ENCODE measurements around the gene MED29.
A peak's percentile ranks its signal among the peaks of the same experiment; 100 is the strongest.

MED29 gene

GRCh38 chr19:39415111-39416046 is 24.2 kb downstream of the MED29 start:
- Histone ChIP-seq H3K9me3 (ENCODE audit: insufficient read depth, low read depth, low read length) (no peaks in the 10 kb centered on the region), H3K27ac (ENCODE audit: low read length) (no peak overlapping the region), H3K4me1 (ENCODE audit: insufficient read depth, low read length) (peaks cover 16% of the 10 kb centered on the region), H3K36me3 (ENCODE audit: insufficient read depth, low read depth, low read length) (peaks cover 44% of the 10 kb centered on the region), H3K9ac (ENCODE audit: low read depth, low read length) (peak overlapping the region; percentile 99; the same call in 1 of the 2 replicates), H3K4me3 (ENCODE audit: low read length) (peak overlapping the region; percentile 93; the same call in 1 of the 2 replicates), H3K27me3 (ENCODE audit: insufficient read depth, low read length) (no peaks in the 10 kb centered on the region)

- H3K4me3 ChIP-seq (ENCODE audit: low read length): no peak overlapping the region
- H3K4me1 ChIP-seq (ENCODE audit: insufficient read depth, low read length): peaks cover 6% of the 10 kb centered on the region
- peaks cover 54% of the 10 kb centered on the region for H3K36me3 ChIP-seq (ENCODE audit: insufficient read depth, low read depth, low read length)
- H3K9me3 ChIP-seq (ENCODE audit: insufficient read depth, low read depth, low read length): no peaks in the 10 kb centered on the region
- H3K27me3 ChIP-seq (ENCODE audit: insufficient read depth, low read length): no peaks in the 10 kb centered on the region
- H3K27ac ChIP-seq (ENCODE audit: low read length): no peak overlapping the region
- no peak overlapping the region for H3K9ac ChIP-seq (ENCODE audit: low read depth, low read length)
These were observed 25.3 kb downstream of the MED29 start for GRCh38 chr19:39416152-39417120.

GRCh38 chr19:39417463-39418181 is 26.4 kb downstream of the MED29 start:
- peaks cover 63% of the 10 kb centered on the region for H3K36me3 ChIP-seq (ENCODE audit: insufficient read depth, low read depth, low read length)
- H3K9me3 ChIP-seq (ENCODE audit: insufficient read depth, low read depth, low read length): no peaks in the 10 kb centered on the region
- no peak overlapping the region for H3K9ac ChIP-seq (ENCODE audit: low read depth, low read length)
- no peak overlapping the region for H3K4me3 ChIP-seq (ENCODE audit: low read length)
- no peaks in the 10 kb centered on the region for H3K27me3 ChIP-seq (ENCODE audit: insufficient read depth, low read length)
- H3K4me1 ChIP-seq (ENCODE audit: insufficient read depth, low read length): peaks cover 4% of the 10 kb centered on the region; the same call in 1 of the 2 replicates
- no peak overlapping the region for H3K27ac ChIP-seq (ENCODE audit: low read length)

GRCh38 chr19:39419003-39419402 is 27.8 kb downstream of the MED29 start:
- Histone ChIP-seq H3K27ac (ENCODE audit: low read length) (no peak overlapping the region), H3K9me3 (ENCODE audit: insufficient read depth, low read depth, low read length) (no peaks in the 10 kb centered on the region), H3K36me3 (ENCODE audit: insufficient read depth, low read depth, low read length) (peaks cover 77% of the 10 kb centered on the region), H3K4me3 (ENCODE audit: low read length) (no peak overlapping the region), H3K9ac (ENCODE audit: low read depth, low read length) (no peak overlapping the region), H3K4me1 (ENCODE audit: insufficient read depth, low read length) (peaks cover 4% of the 10 kb centered on the region; the same call in 1 of the 2 replicates), H3K27me3 (ENCODE audit: insufficient read depth, low read length) (no peaks in the 10 kb centered on the region)

GRCh38 chr19:39420769-39421168 is 29.6 kb downstream of the MED29 start:
- H3K9ac ChIP-seq (ENCODE audit: low read depth, low read length): no peak overlapping the region
- no peak overlapping the region for H3K27ac ChIP-seq (ENCODE audit: low read length)
- H3K9me3 ChIP-seq (ENCODE audit: insufficient read depth, low read depth, low read length): no peaks in the 10 kb centered on the region
- no peaks in the 10 kb centered on the region for H3K4me1 ChIP-seq (ENCODE audit: insufficient read depth, low read length)
- peaks cover 91% of the 10 kb centered on the region for H3K36me3 ChIP-seq (ENCODE audit: insufficient read depth, low read depth, low read length)
- H3K4me3 ChIP-seq (ENCODE audit: low read length): no peak overlapping the region
- H3K27me3 ChIP-seq (ENCODE audit: insufficient read depth, low read length): no peaks in the 10 kb centered on the region

GRCh38 chr19:39422020-39422419 is 30.8 kb downstream of the MED29 start:
- no peak overlapping the region for H3K9ac ChIP-seq (ENCODE audit: low read depth, low read length)
- no peaks in the 10 kb centered on the region for H3K9me3 ChIP-seq (ENCODE audit: insufficient read depth, low read depth, low read length)
- H3K27ac ChIP-seq (ENCODE audit: low read length): no peak overlapping the region
- H3K27me3 ChIP-seq (ENCODE audit: insufficient read depth, low read length): no peaks in the 10 kb centered on the region
- no peak overlapping the region for H3K4me3 ChIP-seq (ENCODE audit: low read length)
- H3K4me1 ChIP-seq (ENCODE audit: insufficient read depth, low read length): no peaks in the 10 kb centered on the region
- peaks cover 83% of the 10 kb centered on the region for H3K36me3 ChIP-seq (ENCODE audit: insufficient read depth, low read depth, low read length)

- H3K4me1 ChIP-seq (ENCODE audit: insufficient read depth, low read length): peaks cover 8% of the 10 kb centered on the region; the same call in 1 of the 2 replicates
- H3K9ac ChIP-seq (ENCODE audit: low read depth, low read length): no peak overlapping the region
- H3K4me3 ChIP-seq (ENCODE audit: low read length): no peak overlapping the region
- peaks cover 71% of the 10 kb centered on the region for H3K36me3 ChIP-seq (ENCODE audit: insufficient read depth, low read depth, low read length)
- no peak overlapping the region for H3K27ac ChIP-seq (ENCODE audit: low read length)
- no peaks in the 10 kb centered on the region for H3K27me3 ChIP-seq (ENCODE audit: insufficient read depth, low read length)
- H3K9me3 ChIP-seq (ENCODE audit: insufficient read depth, low read depth, low read length): no peaks in the 10 kb centered on the region
These were observed 32.3 kb downstream of the MED29 start for GRCh38 chr19:39423258-39424086.

GRCh38 chr19:39424934-39425333 is 33.8 kb downstream of the MED29 start:
- H3K27ac ChIP-seq (ENCODE audit: low read length): no peak overlapping the region

GRCh38 chr19:39425744-39426143 is 34.6 kb downstream of the MED29 start:
- no peak overlapping the region for H3K9ac ChIP-seq (ENCODE audit: low read depth, low read length)
- no peaks in the 10 kb centered on the region for H3K27me3 ChIP-seq (ENCODE audit: insufficient read depth, low read length)
- H3K36me3 ChIP-seq (ENCODE audit: insufficient read depth, low read depth, low read length): peaks cover 51% of the 10 kb centered on the region
- H3K4me3 ChIP-seq (ENCODE audit: low read length): no peak overlapping the region
- H3K4me1 ChIP-seq (ENCODE audit: insufficient read depth, low read length): peaks cover 15% of the 10 kb centered on the region
- H3K9me3 ChIP-seq (ENCODE audit: insufficient read depth, low read depth, low read length): no peaks in the 10 kb centered on the region
- no peak overlapping the region for H3K27ac ChIP-seq (ENCODE audit: low read length)

More at GRCh38 chr19:39424934-39425333, 33.8 kb downstream of the MED29 start:
- Histone ChIP-seq H3K4me3 (ENCODE audit: low read length) (no peak overlapping the region), H3K4me1 (ENCODE audit: insufficient read depth, low read length) (peaks cover 15% of the 10 kb centered on the region), H3K36me3 (ENCODE audit: insufficient read depth, low read depth, low read length) (peaks cover 59% of the 10 kb centered on the region), H3K9me3 (ENCODE audit: insufficient read depth, low read depth, low read length) (no peaks in the 10 kb centered on the region), H3K27me3 (ENCODE audit: insufficient read depth, low read length) (no peaks in the 10 kb centered on the region), H3K9ac (ENCODE audit: low read depth, low read length) (no peak overlapping the region)

- H3K9me3 ChIP-seq (ENCODE audit: insufficient read depth, low read depth, low read length): no peaks in the 10 kb centered on the region
- H3K4me1 ChIP-seq (ENCODE audit: insufficient read depth, low read length): peaks cover 15% of the 10 kb centered on the region
- no peak overlapping the region for H3K9ac ChIP-seq (ENCODE audit: low read depth, low read length)
- H3K36me3 ChIP-seq (ENCODE audit: insufficient read depth, low read depth, low read length): peaks cover 47% of the 10 kb centered on the region
- H3K27ac ChIP-seq (ENCODE audit: low read length): no peak overlapping the region
- no peak overlapping the region for H3K4me3 ChIP-seq (ENCODE audit: low read length)
- H3K27me3 ChIP-seq (ENCODE audit: insufficient read depth, low read length): no peaks in the 10 kb centered on the region
These were observed 35.0 kb downstream of the MED29 start for GRCh38 chr19:39426170-39426569.

All from iPS-20b (cell line).